GM21360 (cell line): Measurements from ENCODE around the gene IFNGR2.
A peak's percentile ranks its signal among the peaks of the same experiment; 100 is the strongest.
"Not testable (repeated sequence)": the region's sequence is repeated elsewhere in the genome, so short reads cannot be mapped to it uniquely, and the experiment has no call there.

Experiments
- ATAC-seq: cut with Tn5 transposase; IDR thresholded peaks from one replicate; pipeline ENCODE4 v1.9.1; 2021; ENCODE audit warnings: mild to moderate bottlenecking, moderate library complexity; ENCODE audit not compliant: unreplicated experiment

The IFNGR2 gene

DNA sequence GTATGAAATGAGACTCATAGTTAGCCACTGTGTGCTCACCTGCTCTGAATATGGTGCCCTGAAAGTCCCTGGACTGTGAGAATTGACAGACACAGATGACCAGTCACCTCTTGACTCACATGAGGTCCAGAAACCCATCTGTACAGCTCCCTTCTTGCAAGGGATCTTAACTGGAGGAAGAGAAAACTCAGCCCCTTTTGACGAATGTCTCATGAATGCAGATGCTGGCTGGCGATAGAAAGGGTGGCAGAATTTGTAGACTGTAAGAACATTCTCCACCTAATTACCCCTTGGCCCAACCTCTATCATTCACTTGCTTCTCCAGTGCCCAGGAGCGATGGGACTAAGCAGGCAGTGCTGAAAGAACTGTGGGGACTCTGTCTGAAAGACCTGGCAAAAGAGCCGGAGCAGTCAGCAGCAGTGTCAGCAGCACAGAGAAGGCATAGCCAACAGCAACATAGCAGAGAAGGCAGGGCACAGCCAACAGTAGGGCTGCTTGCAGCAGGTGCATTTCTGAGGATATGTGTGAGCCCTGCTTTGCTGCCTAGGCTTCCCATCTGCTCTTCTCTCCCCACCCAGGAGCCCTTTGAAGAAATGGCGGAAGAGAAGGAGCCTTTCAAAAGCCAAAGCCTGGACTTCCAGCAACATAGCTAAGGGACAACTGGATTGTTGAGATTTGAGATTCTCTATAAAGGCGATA lies 25.8 kb upstream of the IFNGR2 start:
- no peak for ATAC-seq

- ATAC-seq = no peak
Measured at GRCh38 chr21:33378081-33378480, 25.1 kb upstream of the IFNGR2 start.

DNA sequence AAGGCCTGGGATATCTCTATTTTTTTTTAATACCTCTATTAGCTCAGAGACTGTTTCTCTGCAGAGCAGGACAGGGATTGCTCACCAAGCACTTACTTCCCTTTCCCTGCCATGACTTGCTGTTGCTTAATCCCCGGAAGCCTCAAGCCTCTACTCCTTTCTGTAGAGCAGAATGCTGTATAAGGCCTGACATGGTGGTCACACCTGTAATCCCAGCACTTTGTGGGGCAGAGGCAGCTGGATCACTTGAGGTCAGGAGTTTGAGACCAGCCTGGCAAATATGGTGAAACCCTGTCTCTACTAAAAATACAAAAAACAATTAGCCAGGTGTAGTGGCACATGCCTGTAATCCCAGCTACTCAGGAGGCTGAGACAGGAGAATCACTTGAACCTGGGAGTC lies 23.3 kb upstream of the IFNGR2 start:
- not testable (repeated sequence) for ATAC-seq

DNA sequence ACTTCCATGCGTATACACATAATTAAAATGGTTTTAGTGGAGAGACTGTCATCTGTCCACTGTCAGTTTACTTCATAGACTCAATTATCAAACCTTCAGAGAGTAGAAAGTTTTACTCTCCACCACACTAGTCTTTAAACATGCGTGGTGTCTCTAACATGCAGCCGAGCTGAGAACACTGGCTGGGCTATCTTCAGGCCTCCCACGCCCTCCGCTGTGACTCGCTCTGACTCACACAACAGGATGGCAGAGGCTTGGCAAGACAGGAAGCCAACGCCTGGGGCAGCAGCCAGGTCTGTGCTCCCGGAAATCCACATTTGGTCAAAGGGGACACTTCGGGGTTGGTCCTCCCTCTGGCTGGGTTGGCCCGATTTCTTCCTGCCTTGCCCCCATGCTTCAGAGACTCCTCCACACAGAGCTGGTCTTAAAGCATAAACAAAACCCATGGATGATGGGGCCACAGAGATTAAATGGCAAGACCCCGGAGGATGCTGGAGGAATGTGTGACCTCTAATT lies 22.7 kb upstream of the IFNGR2 start:
- peak; percentile 48 for ATAC-seq

DNA sequence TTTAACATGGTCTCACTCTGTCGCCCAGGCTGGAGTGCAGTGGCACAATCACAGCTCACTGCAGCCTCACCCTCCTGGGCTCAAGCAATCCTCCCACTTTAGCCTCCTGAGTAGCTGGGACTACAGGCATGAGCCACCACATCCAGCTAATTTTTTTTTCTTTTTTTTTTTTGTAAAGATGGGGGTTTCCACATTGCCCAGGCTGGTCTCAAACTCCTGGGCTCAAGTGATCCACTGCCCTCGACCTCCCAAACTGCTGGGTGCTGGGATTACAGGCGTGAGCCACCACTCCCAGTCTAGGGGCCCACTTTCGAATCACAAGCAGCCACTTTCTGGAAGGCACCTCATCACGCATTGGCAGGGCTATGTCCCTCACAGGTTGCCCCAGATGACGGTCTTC lies 21.8 kb upstream of the IFNGR2 start:
- not testable (repeated sequence) for ATAC-seq

GRCh38 chr21:33383056-33383888 lies 19.9 kb upstream of the IFNGR2 start:
- peak; percentile 62 for ATAC-seq

DNA sequence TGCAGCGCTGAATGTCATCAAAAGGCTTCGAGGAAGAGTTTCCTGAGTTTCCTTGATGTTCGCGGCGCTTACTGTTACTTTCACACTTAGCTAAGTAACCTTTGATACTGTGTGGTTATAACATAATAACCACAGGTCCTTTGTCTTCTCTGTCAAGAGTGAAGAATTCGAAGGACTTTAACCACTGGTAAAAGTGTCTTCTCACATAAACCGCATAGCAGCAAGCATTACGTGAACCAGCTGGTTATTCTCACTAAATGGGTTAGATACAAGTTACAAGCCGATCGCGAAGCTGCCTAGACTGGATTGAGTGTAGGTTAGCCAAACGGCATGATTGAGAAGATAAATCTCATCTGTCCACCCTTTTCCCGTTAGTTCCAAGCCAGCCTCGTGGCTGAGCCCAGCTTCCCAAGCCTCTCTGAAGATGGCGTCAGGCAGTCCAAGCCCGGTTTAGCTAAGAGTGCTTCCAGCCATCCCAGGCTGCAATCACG lies 18.3 kb upstream of the IFNGR2 start:
- no peak for ATAC-seq

- no peak for ATAC-seq
Measured at GRCh38 chr21:33386222-33386784, 16.9 kb upstream of the IFNGR2 start.

DNA sequence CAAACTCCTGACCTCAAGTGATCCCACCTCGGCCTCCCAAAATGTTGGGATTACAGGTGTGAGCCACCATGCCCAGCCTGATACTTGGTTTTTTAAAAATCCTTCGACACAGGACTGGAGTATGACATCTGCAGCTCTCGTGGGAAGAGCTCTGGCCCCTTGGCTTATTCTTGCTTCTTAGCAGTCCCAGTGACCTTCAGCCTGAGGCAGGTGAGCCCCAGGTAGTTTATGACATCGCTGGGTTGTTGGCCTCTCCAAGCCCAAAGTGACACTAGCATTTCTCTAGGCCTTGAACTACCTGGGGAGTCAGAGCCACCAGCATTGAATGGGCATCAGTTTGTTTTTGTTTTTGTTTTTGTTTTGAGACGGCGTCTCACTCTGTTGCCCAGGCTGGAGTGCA lies 15.9 kb upstream of the IFNGR2 start:
- no peak for ATAC-seq

GRCh38 chr21:33388188-33388587 lies 15.0 kb upstream of the IFNGR2 start:
- no peak for ATAC-seq

GRCh38 chr21:33390479-33390878 lies 12.7 kb upstream of the IFNGR2 start:
- no peak for ATAC-seq

- ATAC-seq = no peak
Measured at GRCh38 chr21:33391656-33392055, 11.6 kb upstream of the IFNGR2 start.

DNA sequence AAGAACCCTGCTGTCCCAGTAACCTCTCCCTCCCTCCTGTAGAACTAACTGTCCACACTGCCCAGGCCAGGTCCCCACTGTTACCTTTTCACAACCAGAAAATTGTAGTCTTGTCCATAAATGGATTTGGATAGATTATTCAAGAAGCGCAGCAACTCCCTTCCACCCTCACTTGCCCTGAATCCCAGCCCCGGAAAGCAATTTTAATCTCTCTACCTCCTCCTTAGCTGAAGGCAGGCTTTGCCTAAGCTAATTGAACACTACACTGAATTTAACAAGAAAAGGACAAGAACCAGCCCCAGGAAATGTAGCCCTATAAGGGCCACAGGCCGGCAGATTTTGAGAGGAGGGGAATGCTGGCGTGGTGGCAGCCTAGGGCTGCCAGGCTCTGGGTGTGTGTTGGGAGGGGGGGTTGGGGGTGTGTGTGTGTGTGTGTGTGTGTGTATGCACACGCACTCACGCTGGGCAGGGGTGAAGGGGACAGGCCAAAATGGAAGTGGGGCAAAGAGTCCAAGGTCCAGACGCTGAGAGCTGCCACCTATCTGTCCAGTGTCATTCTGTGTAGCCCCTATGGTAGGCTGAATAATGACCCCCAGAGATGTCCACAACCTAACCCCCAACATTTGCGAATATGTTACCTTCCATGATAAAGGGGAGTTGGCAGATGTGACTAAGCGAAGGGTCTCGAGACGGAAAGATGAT lies 10.8 kb upstream of the IFNGR2 start:
- ATAC-seq = no peak

DNA sequence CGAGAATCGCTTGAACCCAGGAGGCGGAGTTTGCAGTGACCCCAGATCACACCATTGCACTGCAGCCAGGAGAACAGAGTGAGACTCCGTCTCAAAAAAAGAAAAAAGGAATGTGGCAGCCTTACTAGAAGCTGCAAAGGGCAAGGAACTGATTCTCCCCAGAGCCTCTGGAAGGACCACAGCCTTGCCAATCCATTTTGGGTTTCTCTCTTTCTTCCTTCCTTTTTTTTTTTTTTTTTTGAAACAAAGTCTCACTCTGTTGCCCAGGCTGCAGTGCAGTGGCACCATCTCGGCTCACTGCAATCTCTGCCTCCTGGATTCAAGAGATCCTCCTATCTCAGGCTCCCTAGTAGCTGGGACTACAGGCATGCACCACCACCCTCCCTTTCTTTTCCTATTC lies 9.9 kb upstream of the IFNGR2 start:
- ATAC-seq = no peak

DNA sequence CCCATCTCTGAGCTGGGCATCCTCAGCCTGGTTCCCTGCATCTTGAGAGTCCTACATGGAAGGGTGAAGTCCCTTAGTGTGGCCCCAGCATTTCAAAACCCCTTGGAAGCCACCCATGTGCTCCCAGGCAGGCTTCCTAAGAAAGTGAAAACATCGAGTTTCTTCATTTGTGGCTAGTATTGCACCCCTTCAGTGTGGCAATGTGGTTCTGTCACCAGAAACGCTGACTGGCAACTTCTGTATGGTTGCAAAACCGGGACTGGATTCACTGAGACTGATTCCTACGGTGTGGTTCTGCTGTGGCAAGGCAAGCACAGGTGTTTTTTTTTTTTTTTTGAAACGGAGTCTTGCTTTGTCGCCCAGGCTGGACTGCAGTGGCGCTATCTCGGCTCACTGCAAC lies 9.0 kb upstream of the IFNGR2 start:
- ATAC-seq = no peak

DNA sequence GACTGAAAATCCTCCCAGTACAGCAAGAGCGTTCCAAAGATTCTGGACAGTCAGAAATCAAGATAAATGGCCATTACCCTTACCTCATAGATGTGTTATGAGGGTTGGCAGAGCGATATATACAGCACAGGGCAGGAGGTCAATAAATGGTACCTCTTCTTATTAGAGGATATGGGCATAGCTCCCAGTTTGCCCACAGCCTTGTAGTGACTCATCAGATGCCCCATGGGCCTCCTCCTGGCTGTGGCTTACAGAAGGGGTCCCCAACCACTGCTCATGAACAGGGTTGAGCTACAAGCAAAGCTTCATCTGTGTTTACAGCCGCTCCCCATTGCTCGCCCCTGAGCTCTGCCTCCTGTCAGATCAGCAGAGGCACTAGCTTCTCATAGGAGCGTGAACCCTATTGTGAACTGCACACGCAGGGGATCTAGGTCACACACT lies 7.3 kb upstream of the IFNGR2 start:
- no peak for ATAC-seq

GRCh38 chr21:33396436-33396835 lies 6.8 kb upstream of the IFNGR2 start:
- no peak for ATAC-seq

- no peak for ATAC-seq
Measured at GRCh38 chr21:33396951-33397350, 6.3 kb upstream of the IFNGR2 start.

- no peak for ATAC-seq
Measured at GRCh38 chr21:33397717-33398116, 5.5 kb upstream of the IFNGR2 start.

GRCh38 chr21:33398361-33398760 lies 4.9 kb upstream of the IFNGR2 start:
- ATAC-seq = no peak

DNA sequence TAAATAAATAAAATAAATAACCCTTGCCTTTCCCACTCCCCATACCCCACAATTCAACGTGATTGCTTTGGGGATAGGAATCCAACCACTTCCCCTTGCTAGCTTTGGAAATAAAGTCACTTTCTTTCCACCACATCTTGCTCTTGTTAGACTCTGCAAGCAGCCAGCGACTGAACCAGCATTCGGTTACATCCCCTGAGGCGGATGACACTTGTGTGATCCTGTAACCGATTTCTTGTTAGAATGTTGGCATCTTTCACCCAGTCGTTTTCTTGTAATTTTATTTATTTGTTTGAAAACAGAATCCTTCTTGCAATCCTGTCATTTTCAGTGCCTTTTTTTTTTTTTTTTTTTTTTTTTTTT lies 1.6 kb upstream of the IFNGR2 start:
- no peak for ATAC-seq
